Measurements from ENCODE around the gene TGM2. TPM values are rescaled to one million over a fixed set of nuclear protein-coding genes. Genes with fewer than 3 reads are reported as not detected.

Gene TGM2
- 92.8 TPM for total RNA-seq

- no peaks in the 10 kb centered on the region for H3K36me3 ChIP-seq
- H3K4me1 ChIP-seq, result peaks cover 67% of the 10 kb centered on the region
- no peaks in the 10 kb centered on the region for H3K9me3 ChIP-seq
- peak within 1 kb of the TSS; percentile 78 for H3K27ac ChIP-seq
- peak; percentile 39 to 88 (median 65) for TF ChIP-seq CTCF (IDR thresholded peaks at IDR 0.05)
- peak in 1 of 2 donors; percentile 66 for TF ChIP-seq POLR2AphosphoS5 (IDR thresholded peaks at IDR 0.05; ENCODE audit: insufficient read depth in 1 of 2, low read depth in 1 of 2)
- TF ChIP-seq POLR2A (IDR thresholded peaks at IDR 0.05), result no peak
- peak within 1 kb of the TSS; percentile 54 to 62 for H3K4me3 ChIP-seq
- intact Hi-C loops (cut with DNase I), result loop anchor here (5.0 kb wide), 2 partner anchors 52 to 93 kb away; no protein-coding TSS in a partner anchor
- no peaks in the 10 kb centered on the region for H3K27me3 ChIP-seq
- no peak for DNase-seq (ENCODE audit: extremely low spot score in 2 of 2)
These were observed at the start of gene TGM2 for GRCh38 chr20:38165089-38165965. Gene TGM2, minus strand, starts transcription at chr20:38165270. Its CDS starts 72 bp downstream, at chr20:38165198.

GRCh38 chr20:38214256-38215193 is 49.5 kb upstream of the TGM2 start:
- Histone ChIP-seq H3K27ac (no peak overlapping the region), H3K27me3 (no peaks in the 10 kb centered on the region), H3K4me1 (peaks cover 13% of the 10 kb centered on the region), H3K9me3 (no peaks in the 10 kb centered on the region), H3K4me3 (no peak overlapping the region), H3K36me3 (no peaks in the 10 kb centered on the region)
- DNase-seq (ENCODE audit: extremely low spot score in 2 of 2), result no peak
- intact Hi-C loops (cut with DNase I), result loop anchor here (5.0 kb wide), 1 partner anchor 47 kb away; the partner anchor contains the start of gene TGM2
- TF ChIP-seq POLR2AphosphoS5 (IDR thresholded peaks at IDR 0.05; ENCODE audit: insufficient read depth in 1 of 2, low read depth in 1 of 2), result no peak
- TF ChIP-seq POLR2A (IDR thresholded peaks at IDR 0.05), result no peak
- no peak for TF ChIP-seq CTCF (IDR thresholded peaks at IDR 0.05)

GRCh38 chr20:38213607-38213940 is 48.5 kb upstream of the TGM2 start:
- DNase-seq (ENCODE audit: extremely low spot score in 2 of 2), result no peak
- H3K9me3 ChIP-seq, result no peaks in the 10 kb centered on the region
- TF ChIP-seq CTCF (IDR thresholded peaks at IDR 0.05), result no peak
- TF ChIP-seq POLR2AphosphoS5 (IDR thresholded peaks at IDR 0.05; ENCODE audit: insufficient read depth in 1 of 2, low read depth in 1 of 2), result no peak
- TF ChIP-seq POLR2A (IDR thresholded peaks at IDR 0.05), result no peak
- no peak overlapping the region for H3K4me3 ChIP-seq
- no peaks in the 10 kb centered on the region for H3K36me3 ChIP-seq
- H3K27me3 ChIP-seq, result no peaks in the 10 kb centered on the region
- H3K4me1 ChIP-seq, result peaks cover 13% of the 10 kb centered on the region
- no peak overlapping the region for H3K27ac ChIP-seq
- intact Hi-C loops (cut with DNase I), result no loop called here

- H3K4me1 ChIP-seq, result peaks cover 13% of the 10 kb centered on the region
- no peaks in the 10 kb centered on the region for H3K9me3 ChIP-seq
- no peak for DNase-seq (ENCODE audit: extremely low spot score in 2 of 2)
- TF ChIP-seq POLR2A (IDR thresholded peaks at IDR 0.05), result no peak
- TF ChIP-seq CTCF (IDR thresholded peaks at IDR 0.05), result no peak
- TF ChIP-seq POLR2AphosphoS5 (IDR thresholded peaks at IDR 0.05; ENCODE audit: insufficient read depth in 1 of 2, low read depth in 1 of 2), result no peak
- H3K4me3 ChIP-seq, result no peak overlapping the region
- no peak overlapping the region for H3K27ac ChIP-seq
- H3K27me3 ChIP-seq, result no peaks in the 10 kb centered on the region
- intact Hi-C loops (cut with DNase I), result no loop called here
- H3K36me3 ChIP-seq, result no peaks in the 10 kb centered on the region
These were observed 47.9 kb upstream of the TGM2 start for GRCh38 chr20:38212806-38213606.
